Measurements from ENCODE around the gene PHF5A.

- no peak for TF ChIP-seq CTCF (IDR thresholded peaks at IDR 0.05; ENCODE audit: low read depth, low read length)
- TF ChIP-seq, protein P1, sequence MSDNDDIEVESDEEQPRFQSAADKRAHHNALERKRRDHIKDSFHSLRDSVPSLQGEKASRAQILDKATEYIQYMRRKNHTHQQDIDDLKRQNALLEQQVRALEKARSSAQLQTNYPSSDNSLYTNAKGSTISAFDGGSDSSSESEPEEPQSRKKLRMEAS (IDR thresholded peaks at IDR 0.05; ENCODE audit: low read depth, low read length) = no peak
- no peak for TF ChIP-seq MYC (IDR thresholded peaks at IDR 0.05; ENCODE audit: low read depth, low read length)
- no peak for TF ChIP-seq POLR2A (IDR thresholded peaks at IDR 0.05; ENCODE audit: extremely low read depth, insufficient read length)
These were observed 40.3 kb upstream of the PHF5A start for GRCh38 chr22:41508770-41509170.
